BLaER1 treated with 17β-estradiol and CSF1 and Interleukin-3, amounts not matched to agents 10 nM and 100 nM (cell line): Measurements from ENCODE around the gene SEMA5A.
"Not testable (repeated sequence)": the region's sequence is repeated elsewhere in the genome, so short reads cannot be mapped to it uniquely, and the experiment has no call there.

Source experiments
- H3K27ac ChIP-seq, 11 experiments: shearing (Covaris generic); formaldehyde crosslinking; 2 replicates each; pipeline ENCODE4 v1.8.1; 2022
- H3K27me3 ChIP-seq, 11 experiments: shearing (Covaris generic); formaldehyde crosslinking; 2 replicates each; pipeline ENCODE4 v1.8.1; 2022
- H3K36me3 ChIP-seq, 11 experiments: shearing (Covaris generic); formaldehyde crosslinking; 2 replicates each; pipeline ENCODE4 v1.8.1; 2022
- H3K4me1 ChIP-seq, 10 experiments: shearing (Covaris generic); formaldehyde crosslinking; 2 replicates each; pipeline ENCODE4 v1.8.1; 2022
- H3K4me2 ChIP-seq, 11 experiments: shearing (Covaris generic); formaldehyde crosslinking; 2 replicates each; pipeline ENCODE4 v1.8.1; 2022
- H3K4me3 ChIP-seq, 10 experiments: shearing (Covaris generic); formaldehyde crosslinking; 2 replicates each; pipeline ENCODE4 v1.8.1; 2022
- H3K9ac ChIP-seq, 11 experiments: shearing (Covaris generic); formaldehyde crosslinking; 2 replicates each; pipeline ENCODE4 v1.8.1; 2022
- H3K9me3 ChIP-seq, 11 experiments: shearing (Covaris generic); formaldehyde crosslinking; replicated peaks in 1 of 11; 2 replicates each; pipeline ENCODE4 v1.8.1; 2022
- H4K20me1 ChIP-seq, 11 experiments: shearing (Covaris generic); formaldehyde crosslinking; 2 replicates each; pipeline ENCODE4 v1.8.1; 2022
- Cebpa-rat ChIP-seq, 11 experiments: shearing (Covaris generic); IDR thresholded peaks; 2 replicates each; pipeline ENCODE4 v1.8.1; 2022

SEMA5A gene

GRCh38 chr5:9356351-9356825 is 189.5 kb downstream of the SEMA5A start:
- Histone ChIP-seq H3K4me1 (no peaks in the 10 kb centered on the region), H3K9ac (no peak overlapping the region), H4K20me1 (no peaks in the 10 kb centered on the region), H3K9me3 (no peaks in the 10 kb centered on the region), H3K27me3 (no peaks in the 10 kb centered on the region), H3K4me2 (no peak overlapping the region), H3K27ac (no peak overlapping the region), H3K36me3 (no peaks in the 10 kb centered on the region), H3K4me3 (no peak overlapping the region)
- no peak for TF ChIP-seq Cebpa-rat (IDR thresholded peaks at IDR 0.05)

DNA sequence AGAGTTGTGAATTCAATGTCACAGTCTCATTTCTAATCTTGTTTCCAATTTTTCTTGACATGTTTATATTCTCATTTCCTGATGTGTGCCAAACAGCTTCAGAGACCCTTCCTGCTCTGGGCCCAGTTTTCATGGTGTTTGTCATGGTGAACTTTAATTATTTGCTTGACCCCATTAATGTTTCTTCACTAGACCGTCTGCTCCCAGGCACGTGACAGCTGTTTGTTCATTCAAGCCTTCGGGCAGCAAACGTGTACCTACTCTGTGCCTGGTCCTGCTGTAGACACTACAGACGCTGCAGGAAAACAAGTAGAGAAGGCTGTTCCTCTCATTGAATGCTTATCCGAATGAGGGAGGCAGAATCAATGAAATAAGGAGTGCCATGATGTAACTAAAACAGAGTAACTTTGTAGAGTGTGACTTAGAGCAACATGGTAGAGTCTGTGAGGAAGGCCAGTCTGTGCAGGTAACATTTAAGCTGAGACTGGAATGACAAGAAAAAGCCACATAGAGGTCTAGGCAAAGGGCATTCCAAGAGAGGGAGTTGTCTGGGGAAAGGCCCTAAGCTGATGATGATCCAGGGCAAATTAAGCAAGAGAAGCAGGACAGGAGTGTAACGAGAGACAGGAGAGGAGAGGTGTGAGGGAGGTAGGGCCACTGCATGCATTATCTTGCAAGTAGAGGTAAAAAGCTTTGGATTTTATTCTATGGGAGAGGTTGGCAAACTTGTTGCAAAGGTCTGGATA is 191.4 kb downstream of the SEMA5A start:
- Histone ChIP-seq H3K9me3 (no peaks in the 10 kb centered on the region), H3K9ac (no peak overlapping the region), H3K4me1 (no peaks in the 10 kb centered on the region), H3K4me3 (no peak overlapping the region), H3K36me3 (no peaks in the 10 kb centered on the region), H3K27ac (no peak overlapping the region), H3K4me2 (no peak overlapping the region), H3K27me3 (no peaks in the 10 kb centered on the region), H4K20me1 (no peaks in the 10 kb centered on the region)
- TF ChIP-seq Cebpa-rat (IDR thresholded peaks at IDR 0.05) = no peak

GRCh38 chr5:9353048-9353447 is 192.8 kb downstream of the SEMA5A start:
- H3K4me1 ChIP-seq = not testable (repeated sequence)

GRCh38 chr5:9351546-9351945 is 194.3 kb downstream of the SEMA5A start:
- Histone ChIP-seq H3K4me3 (no peak overlapping the region), H3K27ac (no peak overlapping the region), H3K4me1 (no peaks in the 10 kb centered on the region), H3K36me3 (no peaks in the 10 kb centered on the region), H3K9ac (no peak overlapping the region), H4K20me1 (no peaks in the 10 kb centered on the region), H3K27me3 (no peaks in the 10 kb centered on the region), H3K4me2 (no peak overlapping the region), H3K9me3 (no peaks in the 10 kb centered on the region)
- TF ChIP-seq Cebpa-rat (IDR thresholded peaks at IDR 0.05) = no peak

More at GRCh38 chr5:9353048-9353447, 192.8 kb downstream of the SEMA5A start:
- not testable (repeated sequence) for H3K36me3 ChIP-seq, H3K4me2 ChIP-seq, H4K20me1 ChIP-seq, H3K9ac ChIP-seq, H3K27me3 ChIP-seq, H3K9me3 ChIP-seq, H3K4me3 ChIP-seq, H3K27ac ChIP-seq

DNA sequence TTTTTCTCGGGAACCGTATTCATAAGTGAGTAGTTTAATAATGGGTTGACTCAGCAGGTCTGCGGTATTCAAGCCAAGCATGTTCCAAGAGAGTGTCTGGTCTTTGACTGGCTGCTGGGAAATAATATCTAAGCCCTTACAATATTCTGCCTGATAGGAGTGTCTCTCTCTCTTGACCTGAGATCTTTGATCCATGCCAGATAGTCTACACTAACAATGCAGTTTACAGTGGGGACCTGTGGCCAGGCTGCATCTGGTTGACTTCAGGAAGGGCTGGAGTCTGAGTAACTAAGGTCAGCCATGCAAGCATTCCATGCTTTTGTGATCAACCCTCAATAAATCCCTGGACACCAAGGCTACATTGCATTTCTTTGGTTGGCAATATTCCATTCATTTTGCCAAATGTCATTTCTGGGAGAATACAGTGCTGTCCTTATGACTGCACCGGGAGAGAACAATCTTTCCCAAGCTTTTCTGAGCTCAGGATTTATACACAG is 195.5 kb downstream of the SEMA5A start:
- H3K27me3 ChIP-seq = no peaks in the 10 kb centered on the region
- no peaks in the 10 kb centered on the region for H3K36me3 ChIP-seq
- no peaks in the 10 kb centered on the region for H4K20me1 ChIP-seq
- no peak overlapping the region for H3K9ac ChIP-seq
- no peak overlapping the region for H3K4me2 ChIP-seq
- no peak overlapping the region for H3K27ac ChIP-seq
- 0 out of 22 replicates have a peak, but pooled peaks cover 0 to 6% (median 0%) of the 10 kb centered on the region in 11 experiments for H3K9me3 ChIP-seq
- no peak for TF ChIP-seq Cebpa-rat (IDR thresholded peaks at IDR 0.05)
- H3K4me3 ChIP-seq = no peak overlapping the region
- H3K4me1 ChIP-seq = no peaks in the 10 kb centered on the region

DNA sequence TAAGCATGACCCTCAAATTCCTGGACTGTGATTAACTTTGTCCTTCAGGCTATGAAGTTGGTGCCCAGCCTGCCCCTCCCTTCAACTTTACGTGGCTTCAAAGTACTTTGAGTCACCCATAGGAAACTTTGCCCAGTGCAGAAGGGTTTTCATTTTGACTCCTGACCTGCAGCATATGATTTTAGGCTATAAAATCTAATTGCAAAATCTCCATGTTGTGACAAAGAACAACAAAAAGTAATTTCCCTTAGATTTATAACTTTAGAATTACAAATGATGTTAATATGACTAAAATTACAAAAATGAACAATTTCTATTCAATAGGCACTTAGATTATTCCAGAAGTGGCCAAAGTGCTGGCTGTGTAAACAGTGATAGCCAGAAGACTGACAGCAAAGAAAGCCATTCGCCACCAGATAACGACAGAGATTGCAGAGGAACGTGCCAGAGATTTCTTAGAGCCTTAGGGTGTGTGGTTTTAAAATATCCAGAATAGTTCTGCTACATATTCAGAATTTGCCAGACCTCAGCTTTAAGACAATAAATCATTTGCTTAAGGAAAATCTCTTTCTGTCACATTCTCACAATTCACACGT is 197.4 kb downstream of the SEMA5A start:
- Histone ChIP-seq H3K27ac (no peak overlapping the region), H3K4me3 (no peak overlapping the region), H3K9ac (no peak overlapping the region), H3K36me3 (no peaks in the 10 kb centered on the region), H3K27me3 (no peaks in the 10 kb centered on the region), H3K4me1 (no peaks in the 10 kb centered on the region), H3K9me3 (0 out of 22 replicates have a peak, but pooled peaks cover 0 to 6% (median 0%) of the 10 kb centered on the region in 11 experiments), H4K20me1 (no peaks in the 10 kb centered on the region), H3K4me2 (no peak overlapping the region)
- TF ChIP-seq Cebpa-rat (IDR thresholded peaks at IDR 0.05) = no peak

DNA sequence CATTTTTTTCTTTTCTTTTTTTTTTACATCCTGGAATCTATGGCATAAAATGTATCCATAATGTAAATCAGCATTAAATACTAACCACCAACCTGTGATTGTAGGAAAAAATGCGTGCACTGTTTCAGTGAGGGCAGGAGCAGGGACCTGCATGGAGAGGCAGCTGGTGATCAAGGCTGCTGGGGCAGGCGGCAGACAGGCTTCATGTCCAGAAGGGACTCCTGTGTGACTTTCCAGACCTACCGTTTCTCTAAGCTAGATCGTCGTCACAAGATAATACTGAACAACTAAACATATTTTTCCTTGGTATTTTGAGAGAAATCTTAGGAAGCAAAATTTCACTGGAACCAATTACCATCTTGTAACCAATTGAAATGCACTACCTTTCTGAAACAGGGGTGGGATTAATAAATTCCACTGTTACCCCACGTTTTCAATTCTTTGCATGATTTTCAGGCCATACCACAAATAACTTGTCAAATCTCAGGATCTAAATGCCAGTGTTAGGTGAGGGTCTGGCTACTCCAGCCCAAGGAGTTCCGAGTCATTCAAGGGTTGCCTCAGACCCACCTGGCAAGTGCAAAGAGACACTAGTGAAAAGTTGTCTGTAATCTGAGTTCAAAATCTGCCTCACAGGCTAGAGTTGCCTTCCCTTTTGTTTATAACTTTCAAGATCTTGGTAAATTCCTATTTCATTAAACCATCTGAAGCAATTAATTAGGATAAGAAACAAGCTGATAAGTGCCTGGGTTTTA is 198.2 kb downstream of the SEMA5A start:
- no peak overlapping the region for H3K9ac ChIP-seq
- H3K27me3 ChIP-seq = no peaks in the 10 kb centered on the region
- no peak overlapping the region for H3K27ac ChIP-seq
- no peaks in the 10 kb centered on the region for H3K4me1 ChIP-seq
- H3K36me3 ChIP-seq = no peaks in the 10 kb centered on the region
- no peaks in the 10 kb centered on the region for H4K20me1 ChIP-seq
- no peak overlapping the region for H3K4me3 ChIP-seq
- no peak overlapping the region for H3K4me2 ChIP-seq
- 0 out of 22 replicates have a peak, but pooled peaks cover 0 to 6% (median 0%) of the 10 kb centered on the region in 11 experiments for H3K9me3 ChIP-seq
- no peak for TF ChIP-seq Cebpa-rat (IDR thresholded peaks at IDR 0.05)

DNA sequence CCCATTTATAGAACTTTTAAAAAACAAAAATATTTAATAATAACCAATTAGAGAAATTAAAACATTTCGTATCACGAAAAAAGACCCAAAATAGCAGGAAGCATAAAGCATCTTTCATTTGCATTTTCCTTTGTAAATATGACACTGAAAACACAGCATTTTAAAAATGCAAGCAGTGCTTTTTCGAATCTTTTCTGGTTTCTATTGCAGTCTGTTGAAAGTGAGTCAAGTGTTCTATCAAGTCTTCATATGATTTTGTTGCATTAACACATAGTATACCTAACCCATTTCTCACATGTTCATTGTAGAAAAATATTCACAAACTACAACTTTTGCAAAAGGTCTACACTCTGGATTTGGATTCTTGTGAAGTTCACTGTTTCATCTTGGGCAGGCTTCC is 198.8 kb downstream of the SEMA5A start:
- Histone ChIP-seq H3K27ac (no peak overlapping the region), H3K36me3 (no peaks in the 10 kb centered on the region), H3K27me3 (no peaks in the 10 kb centered on the region), H3K9me3 (0 out of 22 replicates have a peak, but pooled peaks cover 0 to 6% (median 0%) of the 10 kb centered on the region in 11 experiments), H3K4me1 (no peaks in the 10 kb centered on the region), H3K4me3 (no peak overlapping the region), H3K4me2 (no peak overlapping the region), H4K20me1 (no peaks in the 10 kb centered on the region), H3K9ac (no peak overlapping the region)
- TF ChIP-seq Cebpa-rat (IDR thresholded peaks at IDR 0.05) = no peak

DNA sequence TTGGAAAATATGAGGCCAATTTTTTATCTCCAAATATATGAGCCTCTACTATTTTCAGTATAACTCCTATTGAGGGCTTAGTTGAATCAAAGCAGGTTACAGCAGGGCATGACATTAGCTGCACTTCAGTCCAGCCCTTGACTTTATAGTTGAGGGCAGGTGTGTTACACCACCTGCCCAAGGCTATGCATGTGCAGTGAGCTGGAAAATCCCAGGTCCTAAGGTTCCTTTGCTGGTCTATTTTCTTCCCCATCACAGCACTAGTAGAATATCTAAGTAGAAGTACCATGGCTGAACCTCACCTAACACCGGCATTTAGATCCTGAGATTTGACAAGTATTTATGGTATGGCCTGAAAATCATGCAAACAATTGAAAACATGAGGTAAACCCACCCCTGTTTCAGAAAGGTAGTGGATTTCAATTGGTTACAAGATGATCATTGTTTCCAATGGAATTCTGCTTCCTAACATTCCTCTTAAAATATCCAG is 201.1 kb downstream of the SEMA5A start:
- Histone ChIP-seq H3K36me3 (no peaks in the 10 kb centered on the region), H3K27me3 (no peaks in the 10 kb centered on the region), H3K9ac (no peak overlapping the region), H3K27ac (no peak overlapping the region), H3K9me3 (0 out of 22 replicates have a peak, but pooled peaks cover 0 to 6% (median 0%) of the 10 kb centered on the region in 11 experiments), H4K20me1 (no peaks in the 10 kb centered on the region), H3K4me1 (no peaks in the 10 kb centered on the region), H3K4me3 (no peak overlapping the region), H3K4me2 (no peak overlapping the region)
- TF ChIP-seq Cebpa-rat (IDR thresholded peaks at IDR 0.05) = no peak
